Fibroblast of mammary gland (primary cell): ENCODE results near the gene STARD3.

Experiments used
- DNase-seq: peaks from one replicate; pipeline ENCODE4 v3.0.0-alpha.2; 2010; ENCODE audit warnings: low read depth
- H3K4me3 ChIP-seq: 2 replicates; pipeline ENCODE4 v1.5.1; 2011; ENCODE audit warnings: low read depth, mild to moderate bottlenecking, low read length, moderate library complexity; ENCODE audit not compliant: control insufficient read depth
- CTCF ChIP-seq: conservative IDR thresholded peaks from 2 replicates; pipeline ENCODE4 v1.5.1; 2011; ENCODE audit warnings: low read depth, low read length, inconsistent platforms; ENCODE audit not compliant: control insufficient read depth, insufficient read depth

Gene STARD3

GRCh38 chr17:39596543-39597267 is 40.2 kb upstream of the STARD3 start:
- no peak for DNase-seq
- H3K4me3 ChIP-seq, result no peak overlapping the region
- TF ChIP-seq CTCF, result no peak

GRCh38 chr17:39597372-39598046 is 39.4 kb upstream of the STARD3 start:
- no peak for DNase-seq
- TF ChIP-seq CTCF, result no peak
- H3K4me3 ChIP-seq, result no peak overlapping the region

GRCh38 chr17:39598047-39598481 is 38.9 kb upstream of the STARD3 start:
- H3K4me3 ChIP-seq, result no peak overlapping the region
- TF ChIP-seq CTCF, result no peak
- no peak for DNase-seq

- TF ChIP-seq CTCF, result no peak
- no peak for DNase-seq
- H3K4me3 ChIP-seq, result no peak overlapping the region
Measured at GRCh38 chr17:39598630-39599003, 38.3 kb upstream of the STARD3 start.

GRCh38 chr17:39599004-39599664 is 37.8 kb upstream of the STARD3 start:
- H3K4me3 ChIP-seq, result no peak overlapping the region
- DNase-seq, result no peak
- no peak for TF ChIP-seq CTCF

DNA sequence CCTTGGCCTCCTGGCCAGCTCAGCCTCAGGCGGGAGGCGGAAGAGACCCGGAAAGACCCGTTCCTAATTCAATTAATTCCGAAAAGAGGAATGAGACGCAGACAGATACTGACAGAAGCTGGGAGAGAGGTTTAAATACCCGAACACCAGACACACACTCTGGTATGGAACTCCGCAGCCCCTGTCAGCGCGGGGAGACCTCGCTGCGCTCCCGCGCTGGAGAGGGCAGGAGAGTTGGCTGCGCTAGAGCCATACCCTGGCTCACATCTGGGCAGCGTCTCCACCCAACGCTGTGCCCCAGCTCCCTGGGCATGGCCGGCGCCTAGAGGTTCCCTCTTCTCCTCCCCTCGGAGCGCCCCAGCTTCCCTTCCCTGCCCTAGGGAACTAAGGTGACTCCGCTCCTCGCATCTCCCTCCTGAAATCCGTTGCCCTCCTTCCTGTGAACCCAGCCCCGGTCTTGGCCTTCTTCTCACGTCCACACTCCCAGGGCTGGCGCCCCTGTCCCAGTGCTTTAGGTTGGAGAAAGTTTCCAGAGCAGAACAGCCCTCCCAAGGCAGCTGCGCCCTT is 37.2 kb upstream of the STARD3 start:
- no peak for DNase-seq
- H3K4me3 ChIP-seq, result no peak overlapping the region
- TF ChIP-seq CTCF, result no peak
